ENCODE results near the gene NFASC. TPM values are rescaled to one million over a fixed set of nuclear protein-coding genes. Genes with fewer than 3 reads are reported as not detected.

Gene NFASC
- total and polyA plus RNA-seq, 4 donors = 0.23 to 5.4 (median 1.9) TPM

- Histone ChIP-seq H3K27ac (ENCODE audit: low read depth in 1 of 2, low read length in 2 of 2) (no peak overlapping the region), H3K36me3 (ENCODE audit: control insufficient read depth in 4 of 4, insufficient read depth in 3 of 4, low read depth in 1 of 4, low read length in 3 of 4) (no peaks in the 10 kb centered on the region), H3K4me3 (ENCODE audit: low read depth in 1 of 3, low read length in 3 of 3) (no peak overlapping the region), H3K27me3 (ENCODE audit: control insufficient read depth in 4 of 4, insufficient read depth in 4 of 4, low read length in 3 of 4) (no peaks in the 10 kb centered on the region), H3K4me1 (ENCODE audit: control insufficient read depth in 4 of 4, insufficient read depth in 4 of 4, low read length in 3 of 4) (no peaks in the 10 kb centered on the region), H3K9me3 (ENCODE audit: control insufficient read depth in 4 of 4, low read length in 3 of 4) (no peaks in the 10 kb centered on the region), H3K9ac (ENCODE audit: low read depth in 1 of 2, low read length in 2 of 2) (no peak overlapping the region)
- no peak for DNase-seq (ENCODE audit: low spot score)
- 61% methylated on average over 1 of the region's 1 CpG for WGBS
- TF ChIP-seq FOXA1 (IDR thresholded peaks at IDR 0.05) (no peak), TAF1 (conservative IDR thresholded peaks at IDR 0.05) (no peak), GABPA (IDR thresholded peaks at IDR 0.05 in 1 of 2, conservative IDR thresholded peaks at IDR 0.05 in 1 of 2) (no peak), HNF4G (IDR thresholded peaks at IDR 0.05) (no peak)
- TF ChIP-seq, protein P1, sequence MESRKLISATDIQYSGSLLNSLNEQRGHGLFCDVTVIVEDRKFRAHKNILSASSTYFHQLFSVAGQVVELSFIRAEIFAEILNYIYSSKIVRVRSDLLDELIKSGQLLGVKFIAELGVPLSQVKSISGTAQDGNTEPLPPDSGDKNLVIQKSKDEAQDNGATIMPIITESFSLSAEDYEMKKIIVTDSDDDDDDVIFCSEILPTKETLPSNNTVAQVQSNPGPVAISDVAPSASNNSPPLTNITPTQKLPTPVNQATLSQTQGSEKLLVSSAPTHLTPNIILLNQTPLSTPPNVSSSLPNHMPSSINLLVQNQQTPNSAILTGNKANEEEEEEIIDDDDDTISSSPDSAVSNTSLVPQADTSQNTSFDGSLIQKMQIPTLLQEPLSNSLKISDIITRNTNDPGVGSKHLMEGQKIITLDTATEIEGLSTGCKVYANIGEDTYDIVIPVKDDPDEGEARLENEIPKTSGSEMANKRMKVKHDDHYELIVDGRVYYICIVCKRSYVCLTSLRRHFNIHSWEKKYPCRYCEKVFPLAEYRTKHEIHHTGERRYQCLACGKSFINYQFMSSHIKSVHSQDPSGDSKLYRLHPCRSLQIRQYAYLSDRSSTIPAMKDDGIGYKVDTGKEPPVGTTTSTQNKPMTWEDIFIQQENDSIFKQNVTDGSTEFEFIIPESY (IDR thresholded peaks at IDR 0.05) = no peak
These were observed 23.9 kb downstream of the NFASC start for GRCh38 chr1:204894606-204895005.

DNA sequence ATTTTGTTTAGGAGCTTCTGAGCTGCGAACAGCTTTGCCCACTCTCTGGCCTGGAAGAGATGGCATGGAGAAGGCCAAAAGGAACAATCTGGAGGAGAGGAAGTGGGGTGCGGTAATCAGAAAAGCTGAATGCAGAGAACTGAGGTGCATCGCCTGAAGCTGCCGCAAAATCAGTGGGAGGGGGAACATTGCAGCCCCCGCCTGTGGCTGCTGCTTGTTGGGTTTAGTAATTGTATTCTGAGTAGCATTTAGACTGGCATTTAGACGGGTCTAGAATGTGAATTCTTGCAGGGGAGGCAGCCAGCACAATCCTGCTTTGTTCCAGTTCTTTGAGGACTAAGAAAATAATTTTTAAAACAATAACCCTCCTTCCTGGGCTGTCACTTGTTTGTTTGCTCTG is 25.4 kb downstream of the NFASC start:
- no peaks in the 10 kb centered on the region for H3K36me3 ChIP-seq (ENCODE audit: control insufficient read depth in 4 of 4, insufficient read depth in 3 of 4, low read depth in 1 of 4, low read length in 3 of 4)
- no peaks in the 10 kb centered on the region for H3K4me1 ChIP-seq (ENCODE audit: control insufficient read depth in 4 of 4, insufficient read depth in 4 of 4, low read length in 3 of 4)
- no peak overlapping the region for H3K4me3 ChIP-seq (ENCODE audit: low read depth in 1 of 3, low read length in 3 of 3)
- H3K27me3 ChIP-seq (ENCODE audit: control insufficient read depth in 4 of 4, insufficient read depth in 4 of 4, low read length in 3 of 4) = no peaks in the 10 kb centered on the region
- 93% methylated on average over 6 of the region's 6 CpGs for WGBS
- TF ChIP-seq, protein P1 (IDR thresholded peaks at IDR 0.05) = no peak
- TF ChIP-seq RXRA (IDR thresholded peaks at IDR 0.05) (no peak), YY1 (IDR thresholded peaks at IDR 0.05) (no peak), FOXA1 (IDR thresholded peaks at IDR 0.05) (no peak), GABPA (IDR thresholded peaks at IDR 0.05 in 1 of 2, conservative IDR thresholded peaks at IDR 0.05 in 1 of 2) (no peak), ATF3 (IDR thresholded peaks at IDR 0.05) (no peak), RAD21 (IDR thresholded peaks at IDR 0.05) (no peak), HNF4G (IDR thresholded peaks at IDR 0.05) (no peak), SP1 (IDR thresholded peaks at IDR 0.05) (no peak), FOXA2 (IDR thresholded peaks at IDR 0.05) (no peak), TAF1 (conservative IDR thresholded peaks at IDR 0.05) (no peak), MAX (IDR thresholded peaks at IDR 0.05) (no peak), JUND (IDR thresholded peaks at IDR 0.05) (no peak), NR2F2 (IDR thresholded peaks at IDR 0.05) (no peak), EGR1 (IDR thresholded peaks at IDR 0.05; ENCODE audit: low read depth in 2 of 2) (no peak), HNF4A (conservative IDR thresholded peaks at IDR 0.05) (no peak)
- TF ChIP-seq, protein P2, sequence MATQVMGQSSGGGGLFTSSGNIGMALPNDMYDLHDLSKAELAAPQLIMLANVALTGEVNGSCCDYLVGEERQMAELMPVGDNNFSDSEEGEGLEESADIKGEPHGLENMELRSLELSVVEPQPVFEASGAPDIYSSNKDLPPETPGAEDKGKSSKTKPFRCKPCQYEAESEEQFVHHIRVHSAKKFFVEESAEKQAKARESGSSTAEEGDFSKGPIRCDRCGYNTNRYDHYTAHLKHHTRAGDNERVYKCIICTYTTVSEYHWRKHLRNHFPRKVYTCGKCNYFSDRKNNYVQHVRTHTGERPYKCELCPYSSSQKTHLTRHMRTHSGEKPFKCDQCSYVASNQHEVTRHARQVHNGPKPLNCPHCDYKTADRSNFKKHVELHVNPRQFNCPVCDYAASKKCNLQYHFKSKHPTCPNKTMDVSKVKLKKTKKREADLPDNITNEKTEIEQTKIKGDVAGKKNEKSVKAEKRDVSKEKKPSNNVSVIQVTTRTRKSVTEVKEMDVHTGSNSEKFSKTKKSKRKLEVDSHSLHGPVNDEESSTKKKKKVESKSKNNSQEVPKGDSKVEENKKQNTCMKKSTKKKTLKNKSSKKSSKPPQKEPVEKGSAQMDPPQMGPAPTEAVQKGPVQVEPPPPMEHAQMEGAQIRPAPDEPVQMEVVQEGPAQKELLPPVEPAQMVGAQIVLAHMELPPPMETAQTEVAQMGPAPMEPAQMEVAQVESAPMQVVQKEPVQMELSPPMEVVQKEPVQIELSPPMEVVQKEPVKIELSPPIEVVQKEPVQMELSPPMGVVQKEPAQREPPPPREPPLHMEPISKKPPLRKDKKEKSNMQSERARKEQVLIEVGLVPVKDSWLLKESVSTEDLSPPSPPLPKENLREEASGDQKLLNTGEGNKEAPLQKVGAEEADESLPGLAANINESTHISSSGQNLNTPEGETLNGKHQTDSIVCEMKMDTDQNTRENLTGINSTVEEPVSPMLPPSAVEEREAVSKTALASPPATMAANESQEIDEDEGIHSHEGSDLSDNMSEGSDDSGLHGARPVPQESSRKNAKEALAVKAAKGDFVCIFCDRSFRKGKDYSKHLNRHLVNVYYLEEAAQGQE (IDR thresholded peaks at IDR 0.05) = no peak
- TF ChIP-seq, protein P3, sequence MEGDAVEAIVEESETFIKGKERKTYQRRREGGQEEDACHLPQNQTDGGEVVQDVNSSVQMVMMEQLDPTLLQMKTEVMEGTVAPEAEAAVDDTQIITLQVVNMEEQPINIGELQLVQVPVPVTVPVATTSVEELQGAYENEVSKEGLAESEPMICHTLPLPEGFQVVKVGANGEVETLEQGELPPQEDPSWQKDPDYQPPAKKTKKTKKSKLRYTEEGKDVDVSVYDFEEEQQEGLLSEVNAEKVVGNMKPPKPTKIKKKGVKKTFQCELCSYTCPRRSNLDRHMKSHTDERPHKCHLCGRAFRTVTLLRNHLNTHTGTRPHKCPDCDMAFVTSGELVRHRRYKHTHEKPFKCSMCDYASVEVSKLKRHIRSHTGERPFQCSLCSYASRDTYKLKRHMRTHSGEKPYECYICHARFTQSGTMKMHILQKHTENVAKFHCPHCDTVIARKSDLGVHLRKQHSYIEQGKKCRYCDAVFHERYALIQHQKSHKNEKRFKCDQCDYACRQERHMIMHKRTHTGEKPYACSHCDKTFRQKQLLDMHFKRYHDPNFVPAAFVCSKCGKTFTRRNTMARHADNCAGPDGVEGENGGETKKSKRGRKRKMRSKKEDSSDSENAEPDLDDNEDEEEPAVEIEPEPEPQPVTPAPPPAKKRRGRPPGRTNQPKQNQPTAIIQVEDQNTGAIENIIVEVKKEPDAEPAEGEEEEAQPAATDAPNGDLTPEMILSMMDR (IDR thresholded peaks at IDR 0.05; ENCODE audit: low read depth, low read length, missing input control) = no peak
- no peak overlapping the region for H3K27ac ChIP-seq (ENCODE audit: low read depth in 1 of 2, low read length in 2 of 2)
- no peaks in the 10 kb centered on the region for H3K9me3 ChIP-seq (ENCODE audit: control insufficient read depth in 4 of 4, low read length in 3 of 4)
- DNase-seq (ENCODE audit: low spot score) = no peak
- H3K9ac ChIP-seq (ENCODE audit: low read depth in 1 of 2, low read length in 2 of 2) = no peak overlapping the region
